H1 (cell line): ENCODE measurements around the gene NT5C3B. TPM values are rescaled to one million over a fixed set of nuclear protein-coding genes. Genes with fewer than 3 reads are reported as not detected.

ENCODE experiments used
- CTCF ChIA-PET: fragments of 300-600 bp; sonication (Branson Sonifier 250); formaldehyde crosslinking; loops from one replicate; lab custom pipeline; 2021; ENCODE audit not compliant: partially characterized antibody; lab: Charles Lee
- POLR2A ChIA-PET: fragments of 300-600 bp; sonication (Branson Sonifier 250); formaldehyde crosslinking; loops from one replicate; lab custom pipeline; 2021; ENCODE audit warnings: inconsistent platforms; ENCODE audit not compliant: partially characterized antibody; lab: Charles Lee
- DNase-seq, 2 experiments: peaks; one replicate each; pipeline versions ENCODE4 v3.0.0 to v3.0.0-alpha.2; 2010 to 2022; ENCODE audit warnings: low spot score in 2 of 2, low read depth in 1 of 2, mixed read lengths in 1 of 2
- FAIRE-seq: peaks from 2 replicates; lab custom pipeline; 2011; peaks lifted over from hg19 to GRCh38; lab: Jason Lieb, UNC
- H2AFZ ChIP-seq: 2 replicates; pipeline ENCODE4 v1.8.1; 2012; ENCODE audit warnings: low read length, inconsistent platforms
- H2AK5ac ChIP-seq: 2 replicates; pipeline ENCODE4 v1.6.1; 2013; ENCODE audit warnings: low read depth, low read length
- H2BK120ac ChIP-seq: replicated peaks from 2 replicates; pipeline ENCODE3; 2013; ENCODE audit warnings: low read depth, low read length, inconsistent platforms
- H2BK12ac ChIP-seq: 2 replicates; pipeline ENCODE4 v1.6.1; 2013; ENCODE audit warnings: low read depth, low read length
- H2BK15ac ChIP-seq: 2 replicates; pipeline ENCODE4 v1.6.1; 2013; ENCODE audit warnings: low read length
- H2BK20ac ChIP-seq: 2 replicates; pipeline ENCODE4 v1.6.1; 2013; ENCODE audit warnings: low read length
- H2BK5ac ChIP-seq: 2 replicates; pipeline ENCODE4 v1.6.1; 2013; ENCODE audit warnings: low read depth, low read length
- H3K14ac ChIP-seq: 2 replicates; pipeline ENCODE4 v1.6.1; 2013; ENCODE audit warnings: inconsistent platforms; ENCODE audit not compliant: insufficient read length
- H3K18ac ChIP-seq: 2 replicates; pipeline ENCODE4 v1.6.1; 2013; ENCODE audit warnings: low read length; ENCODE audit errors: extremely low read depth
- H3K23ac ChIP-seq: 2 replicates; pipeline ENCODE4 v1.6.1; 2013; ENCODE audit warnings: inconsistent platforms; ENCODE audit not compliant: insufficient read length
- H3K23me2 ChIP-seq: 2 replicates; pipeline ENCODE4 v1.6.1; 2013; ENCODE audit warnings: low read depth, low read length
- H3K27ac ChIP-seq: 2 replicates; pipeline ENCODE4 v1.6.1; 2011; ENCODE audit warnings: low read depth, low read length, inconsistent platforms
- H3K27me3 ChIP-seq, 4 experiments: replicated peaks in 1 of 4; 1 replicate in 1 of 4; 2 replicates in 3 of 4; pipeline versions ENCODE4 v1.6.1 to v1.8.1; 2011 to 2013; ENCODE audit warnings: low read length in 3 of 4, mild to moderate bottlenecking in 3 of 4, inconsistent platforms in 2 of 4, mixed read lengths in 2 of 4, moderate library complexity in 1 of 4; ENCODE audit not compliant: control insufficient read depth in 3 of 4, insufficient read depth in 3 of 4; ENCODE audit errors: extremely low read depth in 1 of 4
- H3K36me3 ChIP-seq, 4 experiments: 2 replicates each; pipeline versions ENCODE4 v1.6.1 to v1.8.1; 2011 to 2013; ENCODE audit warnings: mild to moderate bottlenecking in 4 of 4, low read length in 3 of 4, moderate library complexity in 2 of 4, control low read depth in 1 of 4, inconsistent platforms in 1 of 4; ENCODE audit not compliant: insufficient read depth in 4 of 4, control insufficient read depth in 2 of 4
- H3K4ac ChIP-seq: replicated peaks from 2 replicates; pipeline ENCODE3; 2013; ENCODE audit warnings: low read length, low read depth, mixed read lengths, inconsistent platforms; ENCODE audit not compliant: insufficient read length
- H3K4me1 ChIP-seq, 4 experiments: replicated peaks in 1 of 4; 1 replicate in 1 of 4; 2 replicates in 3 of 4; pipeline versions ENCODE4 v1.6.1 to v1.8.1; 2011 to 2013; ENCODE audit warnings: low read length in 3 of 4, inconsistent platforms in 2 of 4, mixed read lengths in 1 of 4; ENCODE audit not compliant: insufficient read depth in 4 of 4, control insufficient read depth in 3 of 4
- H3K4me2 ChIP-seq, 2 experiments: 2 replicates each; pipeline versions ENCODE4 v1.6.1 to v1.8.1; 2011 to 2013; ENCODE audit warnings: low read depth in 2 of 2, low read length in 2 of 2, control low read depth in 1 of 2, inconsistent platforms in 1 of 2, mild to moderate bottlenecking in 1 of 2; ENCODE audit not compliant: insufficient read depth in 1 of 2
- H3K4me3 ChIP-seq, 4 experiments: fragments of 200-600, 300-600 bp in 1 of 4; sonication (generic), shearing (Covaris generic), sonication (Bioruptor Twin) in 1 of 4; 2 replicates each; pipeline versions ENCODE4 v1.5.1 to v1.8.1; 2011 to 2016; ENCODE audit warnings: low read length in 4 of 4, low read depth in 3 of 4, control low read depth in 2 of 4, inconsistent platforms in 2 of 4, mild to moderate bottlenecking in 2 of 4, mixed read lengths in 1 of 4, moderate library complexity in 1 of 4; ENCODE audit not compliant: insufficient read depth in 2 of 4; ENCODE audit errors: extremely low read depth in 1 of 4
- H3K56ac ChIP-seq: replicated peaks from 2 replicates; pipeline ENCODE3; 2013; ENCODE audit warnings: low read depth, mild to moderate bottlenecking, mixed read lengths, low read length, inconsistent platforms; ENCODE audit not compliant: insufficient read length
- H3K79me1 ChIP-seq: 2 replicates; pipeline ENCODE4 v1.6.1; 2013; ENCODE audit warnings: low read depth, low read length, control low read depth
- H3K79me2 ChIP-seq, 2 experiments: 2 replicates each; pipeline versions ENCODE4 v1.6.1 to v1.8.1; 2012 to 2013; ENCODE audit warnings: low read length in 2 of 2, mild to moderate bottlenecking in 2 of 2, inconsistent platforms in 1 of 2; ENCODE audit not compliant: insufficient read depth in 2 of 2, control insufficient read depth in 1 of 2
- H3K9ac ChIP-seq, 4 experiments: replicated peaks in 1 of 4; 1 replicate in 1 of 4; 2 replicates in 3 of 4; pipeline versions ENCODE4 v1.6.1 to v1.8.1; 2011 to 2013; ENCODE audit warnings: low read depth in 3 of 4, low read length in 3 of 4, control low read depth in 2 of 4, mild to moderate bottlenecking in 2 of 4, moderate library complexity in 2 of 4, inconsistent platforms in 1 of 4; ENCODE audit errors: extremely low read depth in 1 of 4
- H3K9me3 ChIP-seq, 2 experiments: 2 replicates each; pipeline versions ENCODE4 v1.6.1 to v1.8.1; 2012 to 2013; ENCODE audit warnings: mild to moderate bottlenecking in 2 of 2, moderate library complexity in 2 of 2, control low read depth in 1 of 2, inconsistent platforms in 1 of 2, low read depth in 1 of 2, low read length in 1 of 2, mixed read lengths in 1 of 2; ENCODE audit not compliant: insufficient read depth in 2 of 2
- H4K20me1 ChIP-seq, 2 experiments: replicated peaks in 1 of 2; 2 replicates each; pipeline versions ENCODE3 to v1.8.1; 2011 to 2013; ENCODE audit warnings: inconsistent platforms in 2 of 2, low read length in 2 of 2, mild to moderate bottlenecking in 1 of 2; ENCODE audit not compliant: insufficient read depth in 2 of 2, control insufficient read depth in 1 of 2
- H4K5ac ChIP-seq: 2 replicates; pipeline ENCODE4 v1.6.1; 2013; ENCODE audit warnings: low read length, low read depth, mixed read lengths, inconsistent platforms; ENCODE audit not compliant: insufficient read length
- H4K8ac ChIP-seq: 2 replicates; pipeline ENCODE4 v1.8.0; 2013; ENCODE audit warnings: mild to moderate bottlenecking, moderate library complexity, low read length, inconsistent platforms; ENCODE audit not compliant: insufficient read depth; ENCODE audit errors: extremely low read depth
- H4K91ac ChIP-seq: replicated peaks from 2 replicates; pipeline ENCODE3; 2013; ENCODE audit warnings: low read length, mixed read lengths, inconsistent platforms; ENCODE audit not compliant: insufficient read length
- ASH2L ChIP-seq: fragments of 200-600, 300-600 bp; sonication (generic); IDR thresholded peaks from one replicate; pipeline ENCODE4 v1.7.1; 2017; ENCODE audit warnings: low read length
- BCL11A ChIP-seq, 2 experiments: IDR thresholded peaks; one replicate each; pipeline ENCODE4 v1.6.1; 2011; ENCODE audit warnings: low read depth in 2 of 2, low read length in 2 of 2, mild to moderate bottlenecking in 2 of 2
- BRCA1 ChIP-seq: IDR thresholded peaks from 2 replicates; pipeline ENCODE4 v1.6.1; 2012; ENCODE audit warnings: low read depth, low read length, improper control_type of control experiment
- CBX8 ChIP-seq: fragments of 300-800, 300-1000 bp; sonication (generic); IDR thresholded peaks from 2 replicates; pipeline ENCODE4 v1.7.1; 2016; ENCODE audit warnings: low read depth, low read length, borderline replicate concordance
- CEBPB ChIP-seq: IDR thresholded peaks from 2 replicates; pipeline ENCODE4 v1.6.1; 2012; ENCODE audit warnings: low read depth, low read length
- CHD2 ChIP-seq: IDR thresholded peaks from 2 replicates; pipeline ENCODE4 v1.6.1; 2012; ENCODE audit warnings: low read length, improper control_type of control experiment
- E2F6 ChIP-seq: IDR thresholded peaks from 2 replicates; pipeline ENCODE4 v1.6.1; 2012; ENCODE audit warnings: inconsistent platforms
- EP300 ChIP-seq, 2 experiments: IDR thresholded peaks; 1 replicate in 1 of 2; 2 replicates in 1 of 2; pipeline ENCODE4 v1.6.1; 2011 to 2012; ENCODE audit warnings: low read depth in 2 of 2, low read length in 2 of 2, mild to moderate bottlenecking in 2 of 2, borderline replicate concordance in 1 of 2, inconsistent platforms in 1 of 2, moderate library complexity in 1 of 2
- SP1 ChIP-seq: IDR thresholded peaks from 2 replicates; pipeline ENCODE4 v1.6.1; 2011; ENCODE audit warnings: low read depth, low read length
- TCF12 ChIP-seq: IDR thresholded peaks from 2 replicates; pipeline ENCODE4 v1.6.1; 2011; ENCODE audit warnings: low read depth, mild to moderate bottlenecking, low read length
- TEAD4 ChIP-seq: IDR thresholded peaks from 2 replicates; pipeline ENCODE4 v1.6.1; 2012; ENCODE audit warnings: low read depth, low read length, inconsistent platforms, mixed read lengths
- WGBS, 2 experiments: shearing (Covaris generic) in 1 of 2; methylation state at CpG; one replicate each; pipeline versions ENCODE4 v1.1.6 to v1.1.7; 2013 to 2015; ENCODE audit warnings: low lambda C conversion rate in 2 of 2, mixed read lengths in 2 of 2, inconsistent platforms in 1 of 2, low coverage in 1 of 2, missing lambda C conversion rate in 1 of 2; ENCODE audit not compliant: insufficient replicate concordance in 2 of 2, insufficient coverage in 1 of 2, insufficient read length in 1 of 2; ENCODE audit errors: extremely low coverage in 1 of 2, missing lambda C conversion rate in 1 of 2; 5-methylcytosine and 5-hydroxymethylcytosine counted together
- polyA plus RNA-seq, 7 experiments: library from polyadenylated mRNA; depleted of rRNA in 3 of 7; stranded (reverse) in 5 of 7; unstranded in 2 of 7; fragments of >200 nt in 5 of 7; fragments of 200-250 nt in 2 of 7; gene quantifications; 1 replicate in 5 of 7; 2 replicates in 1 of 7; 4 replicates in 1 of 7; pipeline versions ENCODE4 v1.2.1 to v1.2.3, GENCODE V29; 2011 to 2013; ENCODE audit warnings: missing spikeins in 2 of 7, mixed read lengths in 2 of 7
- total RNA-seq: library from RNA; stranded (reverse); fragmentation: NEBNext Ultra II Directional; extraction: Animal tissue kit (Norgen Biotek cat#: 25700); gene quantifications from 2 replicates; pipeline ENCODE4 v1.2.1, GENCODE V29; 2021

Gene NT5C3B
- total and polyA plus RNA-seq, 2 of the 8 experiments (the other 6 are each of a cell fraction or from before 2014, with no cell fraction given): 68.7 to 94.5 TPM

- WGBS, 2 experiments: 1% methylated on average over 13 of the region's 13 CpGs; no CpG with 5 or more reads in 1 of the 2 experiments
- peak overlapping the region; percentile 93 for H3K18ac ChIP-seq
- no peak overlapping the region for H2AFZ ChIP-seq
- TF ChIP-seq TCF12: 0 out of 2 replicates have a peak, but pooled peaks have one; percentile 12
- peak; percentile 68 for TF ChIP-seq CHD2
- TF ChIP-seq ASH2L: peak; percentile 9
- TF ChIP-seq SP1: peak; percentile 88
- TF ChIP-seq CEBPB: no peak
- TF ChIP-seq EP300 (IDR thresholded peaks at IDR 0.05; ENCODE audit: borderline replicate concordance in 1 of 2, low read depth in 2 of 2, low read length in 2 of 2): no peak
- TF ChIP-seq CBX8: no peak
- no peak for TF ChIP-seq E2F6
- peak; percentile 96 for TF ChIP-seq TEAD4
- no peak for TF ChIP-seq BCL11A (IDR thresholded peaks at IDR 0.05; ENCODE audit: low read depth in 2 of 2, low read length in 2 of 2)
- TF ChIP-seq BRCA1: no peak
These were observed 50.8 kb downstream of the NT5C3B start for GRCh38 chr17:41785091-41785858.

More at GRCh38 chr17:41785091-41785858, 50.8 kb downstream of the NT5C3B start:
- H3K23me2 ChIP-seq: peaks cover 16% of the 10 kb centered on the region
- peaks cover 0 to 5% of the 10 kb centered on the region in 2 experiments for H4K20me1 ChIP-seq
- H3K56ac ChIP-seq: peak overlapping the region; percentile 57
- H2BK12ac ChIP-seq: peak overlapping the region; percentile 71; the same call in 1 of the 2 replicates
- peak overlapping the region; percentile 85 for H4K91ac ChIP-seq
- DNase-seq (peak; percentile 80 to 89), FAIRE-seq (peak; percentile 7)
- H3K27me3 ChIP-seq: no peaks in the 10 kb centered on the region
- CTCF ChIA-PET: interaction anchor here (0.7 to 7.0 kb wide), 21 partner anchors 8 to 334 kb away, joined by 3 to 149 read pairs (median 6); partner anchors contain the start of gene FKBP10
- peak overlapping the region; percentile 64 to 80 (median 72) for H3K4me3 ChIP-seq
- peak overlapping the region; percentile 86; the same call in 1 of the 2 replicates for H4K8ac ChIP-seq
- H3K4me2 ChIP-seq: peak overlapping the region; percentile 89 to 97
- no peaks in the 10 kb centered on the region for H3K9me3 ChIP-seq
- H3K23ac ChIP-seq: no peak overlapping the region
- H3K79me1 ChIP-seq: peaks cover 10% of the 10 kb centered on the region
- 0 out of 2 replicates have a peak overlapping the region, but pooled peaks have one; percentile 34 for H2BK20ac ChIP-seq
- peak overlapping the region; percentile 80 for H4K5ac ChIP-seq
- peak overlapping the region; percentile 79; the same call in 1 of the 2 replicates for H3K27ac ChIP-seq
- peak overlapping the region; percentile 29; the same call in 1 of the 2 replicates for H2BK15ac ChIP-seq
- no peak overlapping the region for H3K14ac ChIP-seq
- no peaks in the 10 kb centered on the region for H3K36me3 ChIP-seq
- H3K9ac ChIP-seq: peak overlapping the region in 3 of 4 experiments; percentile 71 to 90 (median 71); a peak in 6 of 7 replicates
- H3K4ac ChIP-seq: peak overlapping the region; percentile 41
- peak overlapping the region; percentile 76 for H2BK5ac ChIP-seq
- H3K4me1 ChIP-seq: peaks cover 2 to 19% (median 13%) of the 10 kb centered on the region in 4 experiments
- H3K79me2 ChIP-seq: peaks cover 0 to 36% of the 10 kb centered on the region in 2 experiments; a peak in 3 of 4 replicates
- peak overlapping the region; percentile 16 for H2BK120ac ChIP-seq
- POLR2A ChIA-PET: interaction anchor here (0.7 to 9.3 kb wide), 27 partner anchors 9 to 145 kb away, joined by 3 to 84 read pairs (median 8); partner anchors contain the start of genes ACLY, EIF1, FKBP10 and HAP1
- no peak overlapping the region; the same call in 1 of the 2 replicates for H2AK5ac ChIP-seq
